Right lobe of liver (tissue), 4 donors: ENCODE data around the gene MEMO1.
"Not testable (repeated sequence)": the region's sequence is repeated elsewhere in the genome, so short reads cannot be mapped to it uniquely, and the experiment has no call there.

ENCODE experiments used
- CTCF ChIP-seq, 4 donors: fragments of 200-600 bp in 3 of 4; fragments of 450-650 bp in 1 of 4; IDR thresholded peaks; one replicate each; pipeline versions ENCODE4 v1.5.1 to v1.8.0; 2016 to 2022; ENCODE audit warnings: antibody characterized with exemption in 4 of 4, mild to moderate bottlenecking in 2 of 4
- POLR2A ChIP-seq: fragments of 450-650 bp; IDR thresholded peaks from one replicate; pipeline ENCODE4 v1.6.1; 2017; ENCODE audit warnings: antibody characterized with exemption, mild to moderate bottlenecking
- donor health status: DM: no; HTN: no; CAD: no.
- donor health status: DM: no; HTN: no; CAD: no.
- donor health status: DM: no; HTN: yes; CAD: no.

- TF ChIP-seq CTCF (IDR thresholded peaks at IDR 0.05); POLR2A: not testable (repeated sequence)
Observed at GRCh38 chr2:31863015-31863656, 147.7 kb downstream of the MEMO1 start.
